Hepatocyte (in vitro differentiated cells): Measurements from ENCODE around the gene FAM185A. TPM values are rescaled to one million over a fixed set of nuclear protein-coding genes. Genes with fewer than 3 reads are reported as not detected.

ENCODE experiments used
- DNase-seq: peaks from one replicate; pipeline ENCODE4 v3.0.0-alpha.2; 2016; ENCODE audit warnings: low spot score
- H2AFZ ChIP-seq: fragments of 200-600 bp; sonication (generic); 2 replicates; pipeline ENCODE4 v1.6.0; 2016; ENCODE audit warnings: antibody characterized with exemption, mild to moderate bottlenecking
- H3K27ac ChIP-seq: fragments of 200-600 bp; sonication (generic); 2 replicates; pipeline ENCODE4 v1.5.1; 2016; ENCODE audit warnings: mild to moderate bottlenecking
- H3K27me3 ChIP-seq: fragments of 200-600 bp; sonication (generic); 2 replicates; pipeline ENCODE4 v1.6.1; 2016
- H3K36me3 ChIP-seq: fragments of 200-600 bp; sonication (generic); replicated peaks from 2 replicates; pipeline ENCODE4 v1.5.1; 2016; ENCODE audit warnings: low read depth; ENCODE audit not compliant: insufficient read depth
- H3K4me1 ChIP-seq: fragments of 200-600 bp; sonication (generic); 2 replicates; pipeline ENCODE4 v1.5.1; 2016; ENCODE audit warnings: mild to moderate bottlenecking, moderate library complexity; ENCODE audit not compliant: insufficient read depth
- H3K4me2 ChIP-seq: fragments of 200-600 bp; sonication (generic); 2 replicates; pipeline ENCODE4 v1.6.0; 2016
- H3K4me3 ChIP-seq: fragments of 200-600 bp; sonication (generic); 2 replicates; pipeline ENCODE4 v1.5.1; 2016; ENCODE audit warnings: mild to moderate bottlenecking
- H3K79me2 ChIP-seq: fragments of 200-600 bp; sonication (generic); 2 replicates; pipeline ENCODE4 v1.6.0; 2017; ENCODE audit warnings: mild to moderate bottlenecking
- H3K9me2 ChIP-seq: fragments of 200-600 bp; sonication (generic); replicated peaks from 2 replicates; pipeline ENCODE4 v1.6.0; 2017; ENCODE audit warnings: mild to moderate bottlenecking; ENCODE audit not compliant: insufficient read depth
- H3K9me3 ChIP-seq: fragments of 200-600 bp; sonication (generic); 2 replicates; pipeline ENCODE4 v1.5.1; 2016; ENCODE audit warnings: low read depth, mild to moderate bottlenecking
- H4K20me1 ChIP-seq: fragments of 200-600 bp; sonication (generic); 2 replicates; pipeline ENCODE4 v1.6.0; 2016; ENCODE audit warnings: mild to moderate bottlenecking; ENCODE audit not compliant: insufficient read depth, poor library complexity, severe bottlenecking
- CTCF ChIP-seq: fragments of 200-600 bp; sonication (generic); IDR thresholded peaks from 2 replicates; pipeline ENCODE4 v1.5.1; 2016; ENCODE audit warnings: antibody characterized with exemption, mild to moderate bottlenecking; ENCODE audit not compliant: poor library complexity
- EZH2 ChIP-seq: fragments of 200-600 bp; sonication (generic); IDR thresholded peaks from 2 replicates; pipeline ENCODE4 v1.6.1; 2016; ENCODE audit warnings: antibody characterized with exemption, mild to moderate bottlenecking, borderline replicate concordance
- EZH2phosphoT487 ChIP-seq: fragments of 200-600 bp; sonication (generic); IDR thresholded peaks from one replicate; pipeline ENCODE4 v1.6.1; 2018; ENCODE audit warnings: antibody characterized with exemption, mild to moderate bottlenecking, low read depth, moderate library complexity; ENCODE audit not compliant: unreplicated experiment, severe bottlenecking
- WGBS: methylation state at CpG from one replicate; pipeline ENCODE4 v1.1.6; 2016; ENCODE audit warnings: low lambda C conversion rate; ENCODE audit errors: missing lambda C conversion rate; 5-methylcytosine and 5-hydroxymethylcytosine counted together
- polyA plus RNA-seq: library from polyadenylated mRNA; unstranded; fragments of >200 nt; fragmentation: Nextera tagmentation; extraction: Ambion mirVana; gene quantifications from 2 replicates; pipeline ENCODE4 v1.2.1, GENCODE V29; 2016
- total RNA-seq: library from RNA; depleted of rRNA; stranded (reverse); fragments of >200 nt; gene quantifications from 2 replicates; pipeline ENCODE4 v1.2.3, GENCODE V29; 2014

The FAM185A gene
- total and polyA plus RNA-seq, 2 experiments from 2014 or later, result 4.8 to 16.0 TPM

- Histone ChIP-seq H3K4me3 (no peak overlapping the region), H3K27ac (no peak overlapping the region), H2AFZ (no peak overlapping the region), H3K79me2 (no peaks in the 10 kb centered on the region), H3K9me2 (no peaks in the 10 kb centered on the region), H3K9me3 (no peaks in the 10 kb centered on the region), H3K27me3 (no peaks in the 10 kb centered on the region), H3K36me3 (no peaks in the 10 kb centered on the region), H3K4me1 (peaks cover 17% of the 10 kb centered on the region), H3K4me2 (no peak overlapping the region), H4K20me1 (no peaks in the 10 kb centered on the region)
- WGBS, result 96% methylated on average over 3 of the region's 3 CpGs
- no peak for TF ChIP-seq CTCF
- TF ChIP-seq EZH2, result no peak
- TF ChIP-seq EZH2phosphoT487, result no peak
- DNase-seq, result no peak
These were observed 91.6 kb downstream of the FAM185A start for GRCh38 chr7:102840404-102840803.

- H3K4me1 ChIP-seq, result peaks cover 11% of the 10 kb centered on the region
- no peak overlapping the region for H3K4me2 ChIP-seq
- DNase-seq, result no peak
- no peaks in the 10 kb centered on the region for H3K27me3 ChIP-seq
- H4K20me1 ChIP-seq, result no peaks in the 10 kb centered on the region
- no peak overlapping the region for H2AFZ ChIP-seq
- 72% methylated on average over 2 of the region's 2 CpGs for WGBS
- no peak overlapping the region for H3K4me3 ChIP-seq
- TF ChIP-seq EZH2, result no peak
- TF ChIP-seq EZH2phosphoT487, result no peak
- no peak for TF ChIP-seq CTCF
- no peak overlapping the region for H3K27ac ChIP-seq
- no peaks in the 10 kb centered on the region for H3K36me3 ChIP-seq
- no peaks in the 10 kb centered on the region for H3K9me2 ChIP-seq
- H3K79me2 ChIP-seq, result no peaks in the 10 kb centered on the region
- no peaks in the 10 kb centered on the region for H3K9me3 ChIP-seq
These were observed 92.5 kb downstream of the FAM185A start for GRCh38 chr7:102841290-102841689.

- Histone ChIP-seq H3K79me2 (no peaks in the 10 kb centered on the region), H3K27me3 (no peaks in the 10 kb centered on the region), H3K27ac (no peak overlapping the region), H3K4me1 (peaks cover 6% of the 10 kb centered on the region), H3K9me2 (no peaks in the 10 kb centered on the region), H3K36me3 (no peaks in the 10 kb centered on the region), H4K20me1 (no peaks in the 10 kb centered on the region), H3K9me3 (no peaks in the 10 kb centered on the region), H2AFZ (no peak overlapping the region), H3K4me2 (no peak overlapping the region), H3K4me3 (no peak overlapping the region)
- TF ChIP-seq EZH2phosphoT487, result no peak
- TF ChIP-seq CTCF, result no peak
- no peak for TF ChIP-seq EZH2
- no peak for DNase-seq
These were observed 93.5 kb downstream of the FAM185A start for GRCh38 chr7:102842284-102842683.

GRCh38 chr7:102843850-102844249 is 95.1 kb downstream of the FAM185A start:
- H3K4me3 ChIP-seq, result no peak overlapping the region
- H4K20me1 ChIP-seq, result no peaks in the 10 kb centered on the region
- H2AFZ ChIP-seq, result no peak overlapping the region
- no peak for TF ChIP-seq CTCF
- no peak for TF ChIP-seq EZH2
- TF ChIP-seq EZH2phosphoT487, result no peak
- no peaks in the 10 kb centered on the region for H3K27me3 ChIP-seq
- H3K79me2 ChIP-seq, result no peaks in the 10 kb centered on the region
- WGBS, result 99% methylated on average over 3 of the region's 3 CpGs
- no peak for DNase-seq
- no peak overlapping the region for H3K4me2 ChIP-seq
- no peaks in the 10 kb centered on the region for H3K36me3 ChIP-seq
- no peaks in the 10 kb centered on the region for H3K9me3 ChIP-seq
- H3K27ac ChIP-seq, result no peak overlapping the region
- H3K4me1 ChIP-seq, result peaks cover 6% of the 10 kb centered on the region
- H3K9me2 ChIP-seq, result no peaks in the 10 kb centered on the region
